Loucy (cell line): Measurements from ENCODE around the gene HCK.

Experiments used
- H2AFZ ChIP-seq: fragments of 200-600 bp; sonication (generic); 2 replicates; pipeline ENCODE4 v1.6.0; 2016; ENCODE audit warnings: antibody characterized with exemption, mild to moderate bottlenecking, low read length, moderate library complexity
- H3F3A ChIP-seq: fragments of 200-600 bp; 2 replicates; pipeline ENCODE4 v1.6.0; 2016; ENCODE audit warnings: antibody characterized with exemption, low read depth, mild to moderate bottlenecking
- H3K27me3 ChIP-seq: fragments of 200-600 bp; sonication (generic); 2 replicates; pipeline ENCODE4 v1.6.1; 2014; ENCODE audit warnings: low read length, mild to moderate bottlenecking; ENCODE audit not compliant: insufficient read depth, poor library complexity, severe bottlenecking
- H3K36me3 ChIP-seq: fragments of 200-600 bp; sonication (generic); 2 replicates; pipeline ENCODE4 v1.6.1; 2016; ENCODE audit warnings: low read length; ENCODE audit not compliant: insufficient read depth
- H3K4me1 ChIP-seq: fragments of 200-600 bp; sonication (generic); 2 replicates; pipeline ENCODE4 v1.5.1; 2014; ENCODE audit warnings: low read length, mild to moderate bottlenecking; ENCODE audit not compliant: insufficient read depth, poor library complexity, severe bottlenecking
- H3K4me2 ChIP-seq: fragments of 200-600 bp; sonication (generic); 2 replicates; pipeline ENCODE4 v1.6.0; 2014; ENCODE audit warnings: antibody characterized with exemption, low read length, low read depth, mild to moderate bottlenecking; ENCODE audit not compliant: poor library complexity, severe bottlenecking
- H3K4me3 ChIP-seq: fragments of 200-600 bp; sonication (generic); 2 replicates; pipeline ENCODE4 v1.5.1; 2014; ENCODE audit warnings: low read length, mild to moderate bottlenecking, mixed read lengths; ENCODE audit not compliant: poor library complexity, severe bottlenecking
- H3K79me2 ChIP-seq: fragments of 200-600 bp; sonication (generic); 2 replicates; pipeline ENCODE4 v1.6.1; 2014; ENCODE audit warnings: low read length; ENCODE audit not compliant: insufficient read depth
- H3K9ac ChIP-seq: fragments of 200-600 bp; sonication (generic); 2 replicates; pipeline ENCODE4 v1.6.0; 2014; ENCODE audit warnings: mild to moderate bottlenecking, low read depth, low read length, moderate library complexity; ENCODE audit not compliant: poor library complexity, severe bottlenecking
- H3K9me2 ChIP-seq: fragments of 200-600 bp; sonication (generic); replicated peaks from 2 replicates; pipeline ENCODE4 v1.6.1; 2016; ENCODE audit warnings: low read depth, low read length, mixed read lengths
- H3K9me3 ChIP-seq: fragments of 200-600 bp; sonication (generic); 2 replicates; pipeline ENCODE4 v1.6.1; 2014; ENCODE audit warnings: mild to moderate bottlenecking, antibody characterized with exemption, low read length, low read depth; ENCODE audit not compliant: insufficient read depth
- H4K20me1 ChIP-seq: fragments of 200-600 bp; sonication (generic); 2 replicates; pipeline ENCODE4 v1.6.0; 2014; ENCODE audit warnings: antibody characterized with exemption, low read length, mild to moderate bottlenecking; ENCODE audit not compliant: insufficient read depth, poor library complexity, severe bottlenecking
- EZH2phosphoT487 ChIP-seq: fragments of 200-600 bp; IDR thresholded peaks from 2 replicates; pipeline ENCODE4 v1.6.1; 2018; ENCODE audit warnings: antibody characterized with exemption, mild to moderate bottlenecking, moderate library complexity, borderline replicate concordance
- TF ChIP-seq, protein P1 (sequence below): fragments of 200-600 bp; sonication (generic); conservative IDR thresholded peaks from 2 replicates; pipeline ENCODE4 v1.5.1; 2014; ENCODE audit warnings: mild to moderate bottlenecking, antibody characterized with exemption, low read length

The HCK gene

DNA sequence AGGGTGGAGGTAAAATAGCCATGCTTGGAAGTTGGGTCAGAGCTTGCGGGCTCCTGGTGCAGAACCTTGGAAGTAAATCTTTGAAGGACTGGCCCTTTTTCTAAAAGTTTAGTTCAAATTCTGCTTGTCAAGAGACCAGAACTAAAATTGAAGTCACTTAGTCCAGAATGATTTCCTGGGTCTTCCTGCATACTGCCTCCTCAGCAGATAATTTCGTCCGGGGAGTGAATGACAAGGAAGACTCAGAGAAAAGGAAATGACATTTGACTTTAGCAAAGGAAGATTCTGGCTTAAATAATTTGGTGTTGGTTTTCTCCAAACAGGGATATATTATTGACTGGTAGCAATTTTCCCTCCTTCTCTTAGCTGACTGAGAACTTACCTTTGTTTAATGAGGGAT lies 58.7 kb downstream of the HCK start:
- Histone ChIP-seq H3F3A (no peaks in the 10 kb centered on the region), H3K4me1 (peaks cover 28% of the 10 kb centered on the region), H3K79me2 (peaks cover 58% of the 10 kb centered on the region), H3K4me2 (peak overlapping the region; percentile 97), H3K9me3 (no peaks in the 10 kb centered on the region), H4K20me1 (peaks cover 20% of the 10 kb centered on the region), H2AFZ (no peak overlapping the region), H3K36me3 (no peaks in the 10 kb centered on the region), H3K9ac (peak overlapping the region; percentile 93), H3K27me3 (peaks cover 14% of the 10 kb centered on the region), H3K4me3 (peak overlapping the region; percentile 96), H3K9me2 (no peaks in the 10 kb centered on the region; the same call in 1 of the 2 replicates)
- TF ChIP-seq, protein P1, sequence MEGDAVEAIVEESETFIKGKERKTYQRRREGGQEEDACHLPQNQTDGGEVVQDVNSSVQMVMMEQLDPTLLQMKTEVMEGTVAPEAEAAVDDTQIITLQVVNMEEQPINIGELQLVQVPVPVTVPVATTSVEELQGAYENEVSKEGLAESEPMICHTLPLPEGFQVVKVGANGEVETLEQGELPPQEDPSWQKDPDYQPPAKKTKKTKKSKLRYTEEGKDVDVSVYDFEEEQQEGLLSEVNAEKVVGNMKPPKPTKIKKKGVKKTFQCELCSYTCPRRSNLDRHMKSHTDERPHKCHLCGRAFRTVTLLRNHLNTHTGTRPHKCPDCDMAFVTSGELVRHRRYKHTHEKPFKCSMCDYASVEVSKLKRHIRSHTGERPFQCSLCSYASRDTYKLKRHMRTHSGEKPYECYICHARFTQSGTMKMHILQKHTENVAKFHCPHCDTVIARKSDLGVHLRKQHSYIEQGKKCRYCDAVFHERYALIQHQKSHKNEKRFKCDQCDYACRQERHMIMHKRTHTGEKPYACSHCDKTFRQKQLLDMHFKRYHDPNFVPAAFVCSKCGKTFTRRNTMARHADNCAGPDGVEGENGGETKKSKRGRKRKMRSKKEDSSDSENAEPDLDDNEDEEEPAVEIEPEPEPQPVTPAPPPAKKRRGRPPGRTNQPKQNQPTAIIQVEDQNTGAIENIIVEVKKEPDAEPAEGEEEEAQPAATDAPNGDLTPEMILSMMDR = no peak
- no peak for TF ChIP-seq EZH2phosphoT487

DNA sequence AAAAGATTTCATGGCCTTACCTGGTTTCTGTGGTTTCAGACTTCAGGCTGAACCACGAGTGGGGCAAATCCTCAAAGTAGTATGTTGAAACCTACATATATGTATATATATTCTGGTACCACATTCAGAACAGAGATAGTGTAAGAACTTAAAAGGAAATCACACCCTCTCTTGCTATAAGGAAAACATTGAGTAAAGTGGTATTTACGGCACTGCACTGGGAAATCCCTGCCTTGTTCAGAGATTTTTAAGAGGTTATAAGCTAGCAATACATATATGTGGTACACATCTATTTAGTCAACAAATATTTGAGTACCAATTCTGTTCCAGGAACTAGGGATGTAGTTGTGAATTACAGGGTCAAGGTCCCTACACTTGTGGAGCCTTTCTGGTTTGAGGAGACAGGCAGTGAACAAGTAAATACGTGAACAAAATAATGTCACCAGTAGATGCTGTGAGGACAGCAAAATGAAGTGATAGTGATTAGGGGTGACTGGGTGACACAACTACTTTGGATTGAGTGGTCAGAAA lies 59.2 kb downstream of the HCK start:
- H3K4me2 ChIP-seq = peak overlapping the region; percentile 97
- H3F3A ChIP-seq = no peaks in the 10 kb centered on the region
- H4K20me1 ChIP-seq = peaks cover 23% of the 10 kb centered on the region
- H3K36me3 ChIP-seq = no peaks in the 10 kb centered on the region
- H3K4me1 ChIP-seq = peaks cover 28% of the 10 kb centered on the region
- no peak overlapping the region for H2AFZ ChIP-seq
- no peaks in the 10 kb centered on the region; the same call in 1 of the 2 replicates for H3K9me2 ChIP-seq
- peaks cover 11% of the 10 kb centered on the region for H3K27me3 ChIP-seq
- H3K79me2 ChIP-seq = peaks cover 62% of the 10 kb centered on the region
- peak overlapping the region; percentile 93 for H3K9ac ChIP-seq
- peak overlapping the region; percentile 96 for H3K4me3 ChIP-seq
- TF ChIP-seq EZH2phosphoT487 = no peak
- TF ChIP-seq, protein P1 = no peak
- H3K9me3 ChIP-seq = no peaks in the 10 kb centered on the region

DNA sequence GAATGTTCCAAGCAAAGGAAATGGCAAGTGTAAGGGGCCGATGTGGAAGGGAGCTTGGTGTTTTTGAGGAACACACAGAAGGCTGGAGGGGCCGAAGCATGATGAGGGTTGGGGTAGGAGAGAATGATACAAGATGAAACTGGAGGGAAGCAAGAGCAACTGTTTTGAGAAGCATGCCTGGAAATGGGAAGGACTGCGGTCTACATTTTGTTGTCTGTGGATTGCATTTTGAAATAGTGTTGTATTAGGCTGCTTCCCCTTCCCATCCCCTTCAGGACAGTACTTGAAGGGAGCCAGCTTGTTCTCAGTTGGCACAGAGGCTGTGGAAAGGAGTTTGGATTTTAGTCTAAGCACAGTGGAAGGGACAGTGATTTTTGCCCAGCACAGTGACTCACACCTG lies 59.7 kb downstream of the HCK start:
- H3F3A ChIP-seq = no peaks in the 10 kb centered on the region
- TF ChIP-seq EZH2phosphoT487 = no peak
- TF ChIP-seq, protein P1 = no peak
- H3K4me1 ChIP-seq = peaks cover 28% of the 10 kb centered on the region
- H3K9me3 ChIP-seq = no peaks in the 10 kb centered on the region
- H3K9me2 ChIP-seq = no peaks in the 10 kb centered on the region; the same call in 1 of the 2 replicates
- peak overlapping the region; percentile 97 for H3K4me2 ChIP-seq
- H3K9ac ChIP-seq = no peak overlapping the region
- H2AFZ ChIP-seq = no peak overlapping the region
- peaks cover 11% of the 10 kb centered on the region for H3K27me3 ChIP-seq
- H3K36me3 ChIP-seq = no peaks in the 10 kb centered on the region
- peaks cover 29% of the 10 kb centered on the region for H4K20me1 ChIP-seq
- H3K4me3 ChIP-seq = peak overlapping the region; percentile 96
- H3K79me2 ChIP-seq = peaks cover 67% of the 10 kb centered on the region
